HepG2 (cell line): Measurements from ENCODE around the gene TEFM. TPM values are rescaled to one million over a fixed set of nuclear protein-coding genes. Genes with fewer than 3 reads are reported as not detected.

ENCODE experiments used
- ATAC-seq: fragments of 200-7000 bp; cut with Tn5 transposase; 3 replicates; pipeline ENCODE4 v1.9.1; 2020; ENCODE audit warnings: mild to moderate bottlenecking, moderate library complexity
- BruUV-seq: library from RNA; stranded (reverse); fragments of 400-500 nt; replicated peaks from 2 replicates; lab custom pipeline; 2021; lab: Mats Ljungman, UMichigan
- CTCF ChIA-PET: fragments of 300-600 bp; formaldehyde crosslinking; extraction: SDS; loops from one replicate; lab custom pipeline; 2021; ENCODE audit warnings: low total read pairs, inconsistent platforms, low intra/inter-chr PET ratio; lab: Yijun Ruan, JAX
- POLR2A ChIA-PET: fragments of 350-600 bp; sonication (Branson Sonifier 250); formaldehyde crosslinking; loops from one replicate; lab custom pipeline; 2020; ENCODE audit warnings: antibody characterized with exemption, inconsistent platforms; lab: Yijun Ruan, JAX
- DNase-seq: peaks from one replicate; pipeline ENCODE4 v3.0.0-alpha.2; 2015; ENCODE audit warnings: low spot score
- FAIRE-seq: peaks from 3 replicates; lab custom pipeline; 2011; peaks lifted over from hg19 to GRCh38; lab: Jason Lieb, UNC
- H2AFZ ChIP-seq: one replicate; pipeline ENCODE4 v1.6.1; 2011; ENCODE audit warnings: low read length, inconsistent platforms
- H3K27ac ChIP-seq: fragments of 300-600 bp; 3 replicates; pipeline ENCODE4 v1.8.0; 2011; ENCODE audit warnings: mixed run types, mild to moderate bottlenecking, mixed read lengths, low read length, inconsistent platforms; ENCODE audit not compliant: insufficient read depth; ENCODE audit errors: extremely low read length
- H3K27me3 ChIP-seq, 2 experiments: fragments of 200-600 bp in 1 of 2; 2 replicates in 1 of 2; 3 replicates in 1 of 2; pipeline versions ENCODE4 v1.6.0 to v1.8.0; 2011; ENCODE audit warnings: low read length in 2 of 2, mild to moderate bottlenecking in 2 of 2, moderate library complexity in 2 of 2, inconsistent platforms in 1 of 2; ENCODE audit not compliant: insufficient read depth in 2 of 2, control insufficient read depth in 1 of 2
- H3K36me3 ChIP-seq, 2 experiments: fragments of 200-600 bp in 1 of 2; replicated peaks in 1 of 2; 2 replicates in 1 of 2; 3 replicates in 1 of 2; pipeline versions ENCODE4 v1.5.1 to v1.8.0; 2011; ENCODE audit warnings: low read length in 2 of 2, inconsistent platforms in 1 of 2; ENCODE audit not compliant: insufficient read depth in 2 of 2, control insufficient read depth in 1 of 2
- H3K4me1 ChIP-seq: 2 replicates; pipeline ENCODE4 v1.5.1; 2012; ENCODE audit warnings: low read length, inconsistent platforms; ENCODE audit not compliant: insufficient read depth
- H3K4me2 ChIP-seq: 2 replicates; pipeline ENCODE4 v1.6.0; 2011; ENCODE audit warnings: low read depth, low read length, inconsistent platforms
- H3K4me3 ChIP-seq, 3 experiments: fragments of 200-600 bp in 1 of 3; sonication (generic), shearing (Covaris generic) in 1 of 3; replicated peaks in 1 of 3; 2 replicates each; pipeline ENCODE4 v1.5.1; 2011 to 2016; ENCODE audit warnings: low read length in 3 of 3, inconsistent platforms in 2 of 3, low read depth in 2 of 3, mild to moderate bottlenecking in 2 of 3, control low read depth in 1 of 3, mixed read lengths in 1 of 3; ENCODE audit not compliant: insufficient read depth in 1 of 3
- H3K79me2 ChIP-seq: one replicate; pipeline ENCODE4 v1.6.1; 2011; ENCODE audit warnings: low read length, inconsistent platforms; ENCODE audit not compliant: insufficient read depth
- H3K9ac ChIP-seq: 2 replicates; pipeline ENCODE4 v1.6.0; 2011; ENCODE audit warnings: mild to moderate bottlenecking, low read depth, low read length, inconsistent platforms; ENCODE audit not compliant: insufficient read depth
- H3K9me3 ChIP-seq: 2 replicates; pipeline ENCODE4 v1.5.1; 2012; ENCODE audit warnings: mild to moderate bottlenecking, low read length
- H4K20me1 ChIP-seq: 2 replicates; pipeline ENCODE4 v1.6.0; 2011; ENCODE audit warnings: inconsistent platforms, mild to moderate bottlenecking, low read length, moderate library complexity; ENCODE audit not compliant: insufficient read depth
- ARID4A ChIP-seq: sonication (generic); formaldehyde crosslinking; IDR thresholded peaks from 2 replicates; pipeline ENCODE4 v1.5.0; 2020; ENCODE audit warnings: mild to moderate bottlenecking, missing genetic modification reagents, borderline replicate concordance
- DMAP1 ChIP-seq: IDR thresholded peaks from 2 replicates; pipeline ENCODE4 v1.6.1; 2016
- ESRRA ChIP-seq: sonication (generic); formaldehyde crosslinking; IDR thresholded peaks from 2 replicates; pipeline ENCODE4 v1.5.1; 2020; ENCODE audit warnings: mild to moderate bottlenecking, low read depth, missing genetic modification reagents
- FOXJ3 ChIP-seq: sonication (generic); formaldehyde crosslinking; IDR thresholded peaks from 2 replicates; pipeline ENCODE4 v1.4.0; 2020; ENCODE audit warnings: missing genetic modification reagents, mild to moderate bottlenecking, borderline replicate concordance
- GATAD1 ChIP-seq: IDR thresholded peaks from 2 replicates; pipeline ENCODE4 v1.6.1; 2016; ENCODE audit warnings: missing genetic modification reagents, missing compliant biosample characterization
- HNRNPLL ChIP-seq: fragments of 200-400 bp; formaldehyde crosslinking; IDR thresholded peaks from 2 replicates; pipeline ENCODE4 v1.6.1; 2017; ENCODE audit warnings: mild to moderate bottlenecking, low read depth, low read length; ENCODE audit not compliant: poor library complexity, severe bottlenecking
- KDM4B ChIP-seq: sonication (generic); formaldehyde crosslinking; IDR thresholded peaks from 2 replicates; pipeline ENCODE4 v1.4.0; 2020; ENCODE audit warnings: missing genetic modification reagents
- KLF16 ChIP-seq, 2 experiments: sonication (generic) in 1 of 2; formaldehyde crosslinking in 1 of 2; IDR thresholded peaks; 2 replicates each; pipeline versions ENCODE4 v1.6.1 to v1.8.0; 2016 to 2023; ENCODE audit warnings: missing genetic modification reagents in 2 of 2, missing compliant biosample characterization in 1 of 2
- MED1 ChIP-seq: sonication (generic); formaldehyde crosslinking; IDR thresholded peaks from 2 replicates; pipeline ENCODE4 v1.4.0; 2020; ENCODE audit warnings: missing genetic modification reagents
- MIER3 ChIP-seq: IDR thresholded peaks from 2 replicates; pipeline ENCODE4 v1.6.1; 2016; ENCODE audit warnings: missing compliant biosample characterization, borderline replicate concordance
- MNT ChIP-seq: fragments of 450-650 bp; IDR thresholded peaks from 2 replicates; pipeline ENCODE4 v1.6.1; 2016
- NFYC ChIP-seq: IDR thresholded peaks from 2 replicates; pipeline ENCODE4 v1.6.1; 2016; ENCODE audit warnings: missing genetic modification reagents, missing compliant biosample characterization
- PAWR ChIP-seq: sonication (generic); formaldehyde crosslinking; IDR thresholded peaks from 2 replicates; pipeline ENCODE4 v1.4.0; 2020; ENCODE audit warnings: missing genetic modification reagents, mild to moderate bottlenecking, borderline replicate concordance
- PITX1 ChIP-seq: sonication (generic); formaldehyde crosslinking; IDR thresholded peaks from 2 replicates; pipeline ENCODE4 v1.5.1; 2020; ENCODE audit warnings: mild to moderate bottlenecking, missing genetic modification reagents
- SOX13 ChIP-seq, 3 experiments: fragments of 450-650 bp in 1 of 3; sonication (generic) in 1 of 3; formaldehyde crosslinking in 1 of 3; IDR thresholded peaks in 2 of 3; conservative IDR thresholded peaks in 1 of 3; 2 replicates each; pipeline versions ENCODE4 v1.5.0 to v1.6.1; 2016 to 2020; ENCODE audit warnings: antibody characterized with exemption in 1 of 3, mild to moderate bottlenecking in 1 of 3, missing compliant biosample characterization in 1 of 3, missing genetic modification reagents in 1 of 3, moderate library complexity in 1 of 3
- ZNF274 ChIP-seq: sonication (generic); formaldehyde crosslinking; IDR thresholded peaks from 2 replicates; pipeline ENCODE4 v1.5.1; 2020; ENCODE audit warnings: mild to moderate bottlenecking, missing genetic modification reagents
- ZNF333 ChIP-seq: sonication (generic); formaldehyde crosslinking; IDR thresholded peaks from 2 replicates; pipeline ENCODE4 v1.4.0; 2020; ENCODE audit warnings: mild to moderate bottlenecking, missing genetic modification reagents, borderline replicate concordance
- ZNF510 ChIP-seq: sonication (generic); formaldehyde crosslinking; IDR thresholded peaks from 2 replicates; pipeline ENCODE4 v1.4.0; 2020; ENCODE audit warnings: low read depth, mild to moderate bottlenecking, missing genetic modification reagents
- ZNF780A ChIP-seq: sonication (generic); formaldehyde crosslinking; IDR thresholded peaks from 2 replicates; pipeline ENCODE4 v1.8.0; 2022; ENCODE audit warnings: mild to moderate bottlenecking, missing genetic modification reagents, moderate library complexity
- WGBS: methylation state at CpG from one replicate; pipeline ENCODE4 v1.1.6; 2017; ENCODE audit warnings: low lambda C conversion rate; 5-methylcytosine and 5-hydroxymethylcytosine counted together
- in situ Hi-C: cut with HindIII; loops from 2 replicates; pipeline ENCODE4 v1.10.0; 2017; ENCODE audit warnings: low pct_unique_long_range_greater_than_20kb; ENCODE audit not compliant: extremely low pct_ligation_motif_present
- intact Hi-C: fragments of 100-400 bp; cut with micrococcal nuclease; formaldehyde crosslinking; loops from one replicate; pipeline ENCODE4 v1.10.0; 2022; ENCODE audit not compliant: unreplicated experiment
- polyA plus RNA-seq, 8 experiments: library from polyadenylated mRNA; depleted of rRNA in 3 of 8; stranded (reverse) in 7 of 8; unstranded in 1 of 8; fragments of >200 nt; fragmentation: Illumina TruSeq in 4 of 8; extraction: Trizol in 4 of 8; gene quantifications; 2 replicates each; pipeline versions ENCODE4 v1.2.1 to v1.2.3, GENCODE V29; 2011 to 2016; ENCODE audit warnings: low read depth in 4 of 8, missing spikeins in 1 of 8, mixed read lengths in 1 of 8; ENCODE audit not compliant: insufficient read depth in 1 of 8
- total RNA-seq, 5 experiments: library from RNA; depleted of rRNA; stranded (reverse); fragments of >200 nt; fragmentation: Illumina TruSeq; extraction: Trizol; gene quantifications; 2 replicates each; pipeline ENCODE4 v1.2.3, GENCODE V29; 2016; ENCODE audit warnings: low read depth in 1 of 5

Gene TEFM
- total and polyA plus RNA-seq, 2 of the 13 experiments (the other 11 are each of a cell fraction or from before 2014, with no cell fraction given): 7.0 to 20.0 TPM

GRCh38 chr17:30915833-30916611 is 10.0 kb upstream of the TEFM start:
- CTCF ChIA-PET: no interaction called here
- in situ Hi-C loops: no loop called here
- WGBS: 2% methylated on average over 5 of the region's 5 CpGs
- TF ChIP-seq ZNF510 (CRISPR knock-in tag) (no peak), DMAP1 (no peak), ZNF333 (no peak), FOXJ3 (peak; percentile 93), ZNF274 (CRISPR knock-in tag) (no peak), ARID4A (no peak), KLF16 (CRISPR knock-in tag; IDR thresholded peaks at IDR 0.05) (peak in 1 of 2 experiments; percentile 72; a peak in 1 of 4 replicates), SOX13 (IDR thresholded peaks at IDR 0.05) (no peak), SOX13 (CRISPR knock-in tag; conservative IDR thresholded peaks at IDR 0.05 in 1 of 2, IDR thresholded peaks at IDR 0.05 in 1 of 2) (peak in 1 of 2 experiments; percentile 77; a peak in 2 of 4 replicates), HNRNPLL (no peak), PITX1 (peak; percentile 81), ESRRA (CRISPR knock-in tag) (no peak), MIER3 (CRISPR knock-in tag) (peak; percentile 48; the same call in 1 of the 2 replicates), PAWR (no peak), MED1 (peak; percentile 40; the same call in 1 of the 2 replicates), KDM4B (CRISPR knock-in tag) (no peak), NFYC (CRISPR knock-in tag) (no peak), GATAD1 (no peak), MNT (no peak), ZNF780A (CRISPR knock-in tag) (no peak)

More at GRCh38 chr17:30915833-30916611, 10.0 kb upstream of the TEFM start:
- ATAC-seq: peak; percentile 91
- Histone ChIP-seq H3K9me3 (no peaks in the 10 kb centered on the region), H3K9ac (no peak overlapping the region), H3K27me3 (peaks cover 0 to 12% of the 10 kb centered on the region in 2 experiments; a peak in 2 of 5 replicates), H3K79me2 (no peaks in the 10 kb centered on the region), H3K36me3 (no peaks in the 10 kb centered on the region), H2AFZ (no peak overlapping the region), H3K4me1 (peaks cover 32% of the 10 kb centered on the region), H3K4me2 (peak overlapping the region; percentile 29), H4K20me1 (no peaks in the 10 kb centered on the region), H3K27ac (peak overlapping the region; percentile 4), H3K4me3 (no peak overlapping the region)
- intact Hi-C loops: no loop called here
- no peak for FAIRE-seq
- peak; percentile 52 for DNase-seq
- POLR2A ChIA-PET: interaction anchor here (0.6 to 1.1 kb wide), 2 partner anchors 9 to 171 kb away, joined by 4 read pairs; partner anchors contain the start of gene TEFM
- BruUV-seq: no TSS peak
